GM12878 (cell line): ENCODE data around the gene TAF13. TPM values are rescaled to one million over a fixed set of nuclear protein-coding genes. Genes with fewer than 3 reads are reported as not detected.
A peak's percentile ranks its signal among the peaks of the same experiment; 100 is the strongest.

Experiments
- ATAC-seq: fragments of 200-7000 bp; cut with Tn5 transposase; 3 replicates; pipeline ENCODE4 v1.9.1; 2020; ENCODE audit warnings: mild to moderate bottlenecking, moderate library complexity
- BruUV-seq: library from RNA; stranded (reverse); fragments of 400-500 nt; replicated peaks from 2 replicates; lab custom pipeline; 2021; lab: Mats Ljungman, UMichigan
- CTCF ChIA-PET: fragments of 300-600 bp; sonication (Branson Sonifier 250); formaldehyde crosslinking; extraction: SDS; loops from one replicate; lab custom pipeline; 2021; ENCODE audit warnings: inconsistent platforms; lab: Yijun Ruan, JAX
- POLR2A ChIA-PET: fragments of 350-600 bp; formaldehyde crosslinking; extraction: SDS; loops from one replicate; lab custom pipeline; 2021; ENCODE audit warnings: inconsistent platforms; lab: Charles Lee
- RAD21 ChIA-PET: fragments of 300-600 bp; sonication (Branson Sonifier 250); formaldehyde crosslinking; loops from one replicate; lab custom pipeline; 2023; ENCODE audit warnings: antibody characterized with exemption; ENCODE audit not compliant: unreplicated experiment; lab: Charles Lee
- SMC1A ChIA-PET: fragments of 300-600 bp; sonication (Branson Sonifier 250); formaldehyde crosslinking; loops from one replicate; lab custom pipeline; 2023; ENCODE audit not compliant: unreplicated experiment, uncharacterized antibody; lab: Charles Lee
- DNase-seq: peaks from one replicate; pipeline ENCODE4 v3.0.0-alpha.2; 2011; ENCODE audit warnings: low read depth, low spot score
- FAIRE-seq: peaks from 3 replicates; lab custom pipeline; 2011; peaks lifted over from hg19 to GRCh38; lab: Jason Lieb, UNC
- H2AFZ ChIP-seq: 2 replicates; pipeline ENCODE4 v1.6.0; 2011; ENCODE audit warnings: low read depth, low read length, control low read depth; ENCODE audit not compliant: control insufficient read depth
- H3K27ac ChIP-seq: 2 replicates; pipeline ENCODE4 v1.5.1; 2011; ENCODE audit warnings: control low read depth; ENCODE audit not compliant: control insufficient read depth, insufficient read depth
- H3K27me3 ChIP-seq, 2 experiments: replicated peaks in 1 of 2; 2 replicates each; pipeline versions ENCODE4 v1.6.0 to v1.6.1; 2011; ENCODE audit warnings: low read length in 1 of 2; ENCODE audit not compliant: control insufficient read depth in 2 of 2, insufficient read depth in 2 of 2
- H3K36me3 ChIP-seq, 2 experiments: 2 replicates each; pipeline ENCODE4 v1.5.1; 2011; ENCODE audit warnings: low read length in 1 of 2; ENCODE audit not compliant: control insufficient read depth in 2 of 2, insufficient read depth in 2 of 2
- H3K4me1 ChIP-seq: 2 replicates; pipeline ENCODE4 v1.6.1; 2011; ENCODE audit warnings: mild to moderate bottlenecking, low read length, moderate library complexity, mixed read lengths; ENCODE audit not compliant: control insufficient read depth, insufficient read depth
- H3K4me2 ChIP-seq: 2 replicates; pipeline ENCODE4 v1.6.0; 2011; ENCODE audit warnings: control low read depth; ENCODE audit not compliant: control insufficient read depth, insufficient read depth
- H3K4me3 ChIP-seq: fragments of 200-600 bp; sonication (generic); 2 replicates; pipeline ENCODE4 v1.5.1; 2016
- H3K79me2 ChIP-seq: 2 replicates; pipeline ENCODE4 v1.6.0; 2011; ENCODE audit warnings: low read length; ENCODE audit not compliant: control insufficient read depth, insufficient read depth
- H3K9ac ChIP-seq: 2 replicates; pipeline ENCODE4 v1.8.0; 2011; ENCODE audit warnings: low read length, control low read depth, mixed read lengths; ENCODE audit not compliant: control insufficient read depth, insufficient read depth
- H3K9me3 ChIP-seq: replicated peaks from 3 replicates; pipeline ENCODE4 v1.5.1; 2011; ENCODE audit warnings: mild to moderate bottlenecking, low read length; ENCODE audit not compliant: control insufficient read depth, insufficient read depth
- H4K20me1 ChIP-seq: 2 replicates; pipeline ENCODE4 v1.6.0; 2011; ENCODE audit not compliant: control insufficient read depth, insufficient read depth
- BHLHE40 ChIP-seq, 2 experiments: fragments of 450-650 bp in 1 of 2; IDR thresholded peaks; 2 replicates each; pipeline ENCODE4 v1.6.1; 2011 to 2017; ENCODE audit warnings: low read depth in 2 of 2, borderline replicate concordance in 1 of 2, improper control_type of control experiment in 1 of 2, low read length in 1 of 2, mild to moderate bottlenecking in 1 of 2
- BRCA1 ChIP-seq: IDR thresholded peaks from 2 replicates; pipeline ENCODE4 v1.6.1; 2011; ENCODE audit warnings: low read depth, low read length, improper control_type of control experiment
- CHD1 ChIP-seq: IDR thresholded peaks from 2 replicates; pipeline ENCODE4 v1.6.1; 2012; ENCODE audit warnings: low read depth, low read length, improper control_type of control experiment
- GABPA ChIP-seq: IDR thresholded peaks from 2 replicates; pipeline ENCODE4 v1.6.1; 2014; ENCODE audit warnings: antibody characterized with exemption, low read depth, mild to moderate bottlenecking, inconsistent platforms
- HDAC2 ChIP-seq: fragments of 200-600 bp; sonication (generic); IDR thresholded peaks from 2 replicates; pipeline ENCODE4 v1.6.1; 2017
- HDGF ChIP-seq: fragments of 450-650 bp; IDR thresholded peaks from 2 replicates; pipeline ENCODE4 v1.6.1; 2016; ENCODE audit warnings: antibody characterized with exemption
- MTA2 ChIP-seq: fragments of 450-650 bp; IDR thresholded peaks from 2 replicates; pipeline ENCODE4 v1.6.1; 2016; ENCODE audit warnings: low read depth, mild to moderate bottlenecking, moderate library complexity
- MTA3 ChIP-seq: IDR thresholded peaks from 2 replicates; pipeline ENCODE4 v1.6.1; 2012; ENCODE audit warnings: low read length, inconsistent platforms, borderline replicate concordance
- POU2F2 ChIP-seq: IDR thresholded peaks from 3 replicates; pipeline ENCODE4 v1.6.1; 2011; ENCODE audit warnings: low read depth, mild to moderate bottlenecking, low read length, borderline replicate concordance
- RB1 ChIP-seq: fragments of 450-650 bp; formaldehyde crosslinking; IDR thresholded peaks from 2 replicates; pipeline ENCODE4 v1.6.1; 2017; ENCODE audit warnings: mild to moderate bottlenecking, borderline replicate concordance
- SIN3A ChIP-seq: IDR thresholded peaks from 2 replicates; pipeline ENCODE4 v1.6.1; 2012; ENCODE audit warnings: low read depth, low read length, improper control_type of control experiment
- SREBF1 ChIP-seq: IDR thresholded peaks from 2 replicates; pipeline ENCODE4 v1.6.1; 2012; ENCODE audit warnings: mild to moderate bottlenecking, low read length
- USF2 ChIP-seq: IDR thresholded peaks from 2 replicates; pipeline ENCODE4 v1.6.1; 2011; ENCODE audit warnings: low read depth, low read length, improper control_type of control experiment, borderline replicate concordance
- YBX1 ChIP-seq: fragments of 450-650 bp; IDR thresholded peaks from 2 replicates; pipeline ENCODE4 v1.6.1; 2016; ENCODE audit warnings: antibody characterized with exemption
- ZNF217 ChIP-seq: fragments of 450-650 bp; IDR thresholded peaks from 2 replicates; pipeline ENCODE4 v1.6.1; 2017; ENCODE audit warnings: antibody characterized with exemption, mild to moderate bottlenecking
- WGBS: methylation state at CpG from one replicate; pipeline ENCODE4 v1.1.6; 2016; ENCODE audit warnings: low lambda C conversion rate; ENCODE audit not compliant: insufficient replicate concordance, insufficient coverage; ENCODE audit errors: missing lambda C conversion rate; 5-methylcytosine and 5-hydroxymethylcytosine counted together
- in situ Hi-C: fragments of 300-500 bp; cut with MboI; formaldehyde crosslinking; loops from 9 replicates; pipeline ENCODE4 v1.14.3; 2018; ENCODE audit warnings: mixed read lengths
- intact Hi-C: fragments of 100-400 bp; cut with micrococcal nuclease; formaldehyde crosslinking; loops from one replicate; pipeline ENCODE4 v1.14.2; 2022; ENCODE audit not compliant: unreplicated experiment
- polyA plus RNA-seq, 11 experiments: library from polyadenylated mRNA; depleted of rRNA in 4 of 11; unstranded in 6 of 11; stranded (reverse) in 5 of 11; fragments of >200 nt; fragmentation: Nextera tagmentation in 4 of 11; fragmentation: Illumina TruSeq in 1 of 11; extraction: Ambion mirVana in 4 of 11; extraction: Trizol in 1 of 11; gene quantifications; 1 replicate in 1 of 11; 2 replicates in 10 of 11; pipeline versions ENCODE4 v1.2.1 to v1.2.3, GENCODE V29; 2011 to 2016; ENCODE audit warnings: inconsistent platforms in 2 of 11, missing spikeins in 2 of 11, low read depth in 1 of 11
- total RNA-seq, 4 experiments: library from RNA; depleted of rRNA in 3 of 4; stranded (reverse); fragments of >200 nt in 3 of 4; fragmentation: Illumina TruSeq in 1 of 4; extraction: Trizol in 1 of 4; gene quantifications; 2 replicates each; pipeline versions ENCODE4 v1.2.1 to v1.2.3, GENCODE V29; 2013 to 2021

The TAF13 gene
- total and polyA plus RNA-seq, 10 of the 15 experiments (the other 5 are each of a cell fraction or from before 2014, with no cell fraction given), result 8.1 to 30.6 (median 18.0) TPM

- Histone ChIP-seq H3K27ac (peak overlapping the region; percentile 91), H3K4me1 (peaks cover 9% of the 10 kb centered on the region), H3K4me2 (peak overlapping the region; percentile 90), H3K9ac (peak overlapping the region; percentile 69), H2AFZ (peak overlapping the region; percentile 97), H4K20me1 (no peaks in the 10 kb centered on the region), H3K27me3 (no peaks in the 10 kb centered on the region), H3K9me3 (no peaks in the 10 kb centered on the region), H3K4me3 (peak overlapping the region; percentile 95), H3K79me2 (peaks cover 30% of the 10 kb centered on the region), H3K36me3 (peaks cover 0 to 9% of the 10 kb centered on the region in 2 experiments; a peak in 3 of 4 replicates)
- TSS peak; percentile 68 for BruUV-seq
- ChIA-PET SMC1A (interaction anchor here (0.8 to 4.4 kb wide), 7 partner anchors 8 to 129 kb away, joined by 3 to 25 read pairs (median 5); partner anchors contain the start of genes CLCC1 and TAF13), CTCF (interaction anchor here (0.8 to 6.5 kb wide), 9 partner anchors 8 to 455 kb away, joined by 3 to 35 read pairs (median 3); partner anchors contain the start of gene TAF13), POLR2A (interaction anchor here (0.5 to 3.3 kb wide), 6 partner anchors 9 to 166 kb away, joined by 3 to 24 read pairs (median 8); partner anchors contain the start of genes SARS1, TAF13 and WDR47), RAD21 (interaction anchor here (0.6 to 2.7 kb wide), 8 partner anchors 8 to 1309 kb away, joined by 3 to 19 read pairs (median 4); partner anchors contain the start of gene TAF13)
- intact Hi-C loops (no loop called here), in situ Hi-C loops (no loop called here)
- 1% methylated on average over 13 of the region's 13 CpGs for WGBS
- TF ChIP-seq SIN3A, result no peak
- TF ChIP-seq USF2, result no peak
- TF ChIP-seq HDGF, result peak; percentile 63; the same call in 1 of the 2 replicates
- no peak for TF ChIP-seq MTA2
- TF ChIP-seq RB1, result no peak
- 0 out of 4 replicates have a peak, but pooled peaks of 1 of the 2 experiments have one; percentile 42 for TF ChIP-seq BHLHE40 (IDR thresholded peaks at IDR 0.05; ENCODE audit: borderline replicate concordance in 1 of 2, low read depth in 2 of 2, low read length in 1 of 2)
- TF ChIP-seq BRCA1, result no peak
- TF ChIP-seq YBX1, result no peak
- 0 out of 2 replicates have a peak, but pooled peaks have one; percentile 0 for TF ChIP-seq SREBF1
- TF ChIP-seq ZNF217, result no peak
- TF ChIP-seq GABPA, result no peak
- 0 out of 2 replicates have a peak, but pooled peaks have one; percentile 8 for TF ChIP-seq CHD1
- 0 out of 3 replicates have a peak, but pooled peaks have one; percentile 0 for TF ChIP-seq POU2F2
- no peak; the same call in 1 of the 2 replicates for TF ChIP-seq MTA3
- TF ChIP-seq HDAC2, result no peak
- DNase-seq (no peak), ATAC-seq (peak; percentile 80), FAIRE-seq (no peak)
Observed at GRCh38 chr1:109091078-109091838, 15.5 kb upstream of the TAF13 start.
